ENCODE measurements around the gene COL18A1.

COL18A1 gene

DNA sequence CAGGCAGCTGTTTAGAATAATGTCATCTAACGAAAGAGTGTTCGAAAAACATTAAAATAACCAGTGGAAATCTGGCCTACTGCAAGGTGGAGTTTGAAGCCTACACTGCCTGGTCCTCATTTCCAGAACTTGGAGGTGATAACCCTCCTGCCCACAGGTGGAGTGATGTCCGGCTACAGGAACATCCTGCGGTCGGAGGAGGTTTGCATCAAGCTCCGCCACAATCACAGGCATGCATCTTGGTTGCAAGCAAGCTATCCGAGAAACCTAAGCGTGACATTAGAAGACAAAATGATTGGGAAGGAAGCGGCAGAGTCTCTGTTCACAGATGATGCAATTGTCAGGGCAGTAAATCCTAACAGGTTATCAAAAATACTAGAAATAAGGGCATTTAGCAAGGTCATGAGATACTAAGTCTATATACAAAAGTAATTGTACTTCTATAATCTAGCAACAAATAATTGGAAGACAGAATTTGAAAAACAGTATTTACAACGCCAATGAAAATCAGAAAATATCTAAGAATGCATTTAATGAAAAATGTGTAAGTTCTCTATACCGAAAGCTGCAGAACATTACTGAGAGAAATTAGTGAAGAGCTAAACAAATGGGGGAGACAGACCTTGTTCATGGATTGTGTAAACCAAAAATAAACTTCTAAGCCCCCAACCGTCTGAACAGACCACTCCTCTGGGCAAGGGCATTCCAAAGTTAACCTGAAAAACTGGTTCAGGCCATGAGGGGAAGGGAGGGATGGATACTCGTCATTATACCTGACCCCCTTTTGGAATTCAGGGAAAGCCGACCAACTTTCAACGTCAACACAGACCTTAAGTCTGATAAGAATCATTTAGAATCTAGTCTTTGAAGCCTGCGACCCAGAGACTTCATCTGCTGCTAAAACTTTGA, 141.9 kb downstream of the COL18A1 start:
- no peak for DNase-seq (ENCODE audit: low spot score)

DNA sequence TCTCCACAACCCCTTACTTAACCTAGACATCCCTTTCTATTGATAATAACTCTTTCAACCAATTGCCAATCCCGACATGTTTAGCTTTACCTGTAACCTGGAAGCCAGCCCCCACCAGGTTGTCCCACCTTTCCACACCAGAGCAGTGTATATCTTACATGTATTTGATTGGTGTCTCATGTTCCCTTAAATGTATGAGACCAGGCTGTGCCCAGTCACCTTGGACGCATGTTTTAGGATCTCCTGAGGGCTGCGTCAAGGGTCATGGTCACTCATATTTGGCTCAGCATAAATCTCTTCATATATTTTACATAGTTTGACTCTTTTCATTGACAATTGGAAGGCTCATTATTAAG, 142.6 kb downstream of the COL18A1 start:
- DNase-seq (ENCODE audit: low spot score) = no peak

DNA sequence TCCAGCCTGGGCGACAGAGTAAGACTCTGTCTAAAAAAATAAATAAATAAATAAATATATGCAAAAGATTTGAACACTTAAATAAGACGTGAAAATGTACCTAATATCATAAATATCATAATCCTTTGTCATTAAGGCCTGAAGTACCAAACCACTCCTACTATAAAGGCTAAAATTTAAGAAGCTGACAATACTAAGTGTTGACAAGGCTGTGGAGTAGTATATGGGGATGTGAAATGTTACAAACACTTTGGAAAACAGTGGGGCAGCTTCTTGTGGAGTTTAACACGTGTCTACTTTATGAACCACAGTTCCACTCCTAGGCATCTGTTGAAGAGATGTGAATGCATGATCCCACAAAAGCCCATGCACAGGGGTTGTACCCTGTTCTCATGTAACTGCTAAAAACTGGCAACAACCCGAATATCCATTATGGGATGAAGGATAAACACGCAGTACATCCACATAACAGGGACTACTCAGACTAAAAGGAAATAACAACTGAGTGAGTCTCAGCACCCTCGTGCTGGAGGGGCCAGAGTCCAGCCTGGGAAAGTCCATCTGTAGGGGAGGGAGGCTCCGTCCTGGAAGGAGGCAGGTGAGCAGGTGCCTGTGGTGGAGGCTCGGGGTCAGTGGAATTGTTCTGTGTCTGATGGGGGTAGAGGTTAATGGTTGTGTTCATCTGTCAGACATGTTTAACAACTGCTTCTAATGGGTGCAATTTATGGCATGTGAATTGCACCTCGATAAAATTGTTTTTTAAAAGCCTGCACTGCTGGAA, 143.9 kb downstream of the COL18A1 start:
- DNase-seq (ENCODE audit: low spot score) = no peak

DNA sequence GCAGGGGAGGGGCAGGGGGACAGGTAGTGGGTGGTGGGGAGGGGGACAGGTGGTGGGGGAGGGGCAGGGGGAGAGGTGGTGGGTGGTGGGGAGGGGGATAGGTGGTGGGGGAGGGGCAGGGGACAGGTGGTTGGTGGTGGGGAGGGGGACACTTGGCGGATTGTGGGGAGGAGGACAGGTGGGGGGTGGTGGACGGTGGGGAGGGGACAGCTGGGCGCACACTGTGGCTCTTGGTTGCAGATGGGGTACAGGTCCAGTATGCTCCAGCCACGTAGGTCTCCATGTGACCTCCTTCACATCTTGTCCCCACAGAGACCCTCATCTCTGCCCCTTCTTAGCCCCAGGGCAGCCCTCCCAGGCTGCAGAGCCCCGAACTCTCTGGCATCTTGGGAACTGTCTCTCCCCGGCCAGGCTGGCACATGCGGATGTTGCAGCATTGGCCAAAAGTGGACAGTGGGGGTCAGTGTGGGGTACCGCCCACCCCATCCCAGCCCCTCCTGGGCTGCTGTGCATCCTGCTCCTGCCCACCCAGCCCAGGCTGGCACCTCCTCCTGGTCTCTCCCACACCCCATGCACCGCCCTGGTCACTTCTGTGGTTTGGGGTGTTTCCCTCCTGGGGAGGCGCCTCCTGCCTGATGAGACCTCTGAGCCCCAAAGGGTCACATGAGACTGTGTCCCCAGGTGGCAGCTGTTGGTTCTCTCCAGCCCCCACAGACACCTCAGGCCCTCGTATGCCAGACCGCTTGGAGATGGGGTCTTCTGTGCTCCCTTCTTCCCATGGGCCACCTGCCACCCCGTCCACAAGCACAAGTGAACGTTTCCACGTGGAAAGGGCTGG, 144.9 kb downstream of the COL18A1 start:
- DNase-seq (ENCODE audit: low spot score) = no peak

DNA sequence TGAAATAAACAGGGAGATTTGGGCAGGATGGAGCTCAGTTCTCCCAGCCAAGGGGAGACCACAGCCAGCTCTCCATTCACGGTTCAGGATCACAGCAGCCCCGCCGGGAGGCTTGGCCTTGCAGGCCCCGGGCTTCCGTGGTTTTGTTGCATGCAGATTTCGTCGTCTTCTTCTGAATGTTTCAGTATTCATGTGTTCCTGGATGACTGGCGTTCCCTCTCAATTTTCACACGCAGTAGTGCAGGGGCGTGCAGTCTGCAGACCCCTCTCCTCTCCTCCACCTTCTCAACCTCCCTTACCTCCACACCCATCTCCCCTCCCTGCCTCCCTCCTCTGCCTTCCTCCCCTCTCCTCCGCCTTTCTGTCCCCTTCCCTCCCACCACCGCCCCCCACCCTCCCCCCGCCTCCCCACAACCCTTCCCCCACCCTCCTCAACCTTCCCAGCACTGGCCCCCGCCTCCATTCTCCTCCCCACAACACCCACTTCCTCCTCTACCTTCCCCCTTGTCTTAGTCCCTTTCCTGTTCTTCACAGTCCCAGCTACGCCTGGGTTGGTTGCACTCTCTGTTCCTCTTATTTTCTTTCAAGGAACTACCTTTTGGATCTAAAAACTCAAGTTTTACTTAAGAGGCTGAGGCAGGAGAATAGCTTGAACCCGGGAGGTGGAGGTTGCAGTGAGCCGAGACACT, 145.7 kb downstream of the COL18A1 start:
- DNase-seq (ENCODE audit: low spot score) = no peak

DNA sequence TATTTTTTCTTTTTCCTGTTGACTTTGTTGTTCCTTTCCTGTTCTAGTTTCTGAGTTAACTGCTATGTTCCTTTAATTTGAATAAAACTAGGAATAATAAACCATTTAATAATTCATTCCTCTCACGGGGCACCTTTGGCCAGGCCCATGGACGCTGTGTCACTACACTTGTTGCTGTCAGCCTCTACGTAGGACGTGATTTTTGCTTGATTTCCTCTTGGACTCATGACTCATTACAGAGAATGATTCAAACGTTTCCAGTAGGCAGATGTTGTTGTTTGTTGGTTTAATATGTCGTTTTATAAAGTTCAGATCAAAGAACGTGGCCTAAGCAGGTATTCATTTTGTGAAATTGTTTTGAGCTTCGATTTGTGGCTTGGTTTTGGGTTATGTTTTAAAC, 146.4 kb downstream of the COL18A1 start:
- DNase-seq (ENCODE audit: low spot score) = no peak

DNA sequence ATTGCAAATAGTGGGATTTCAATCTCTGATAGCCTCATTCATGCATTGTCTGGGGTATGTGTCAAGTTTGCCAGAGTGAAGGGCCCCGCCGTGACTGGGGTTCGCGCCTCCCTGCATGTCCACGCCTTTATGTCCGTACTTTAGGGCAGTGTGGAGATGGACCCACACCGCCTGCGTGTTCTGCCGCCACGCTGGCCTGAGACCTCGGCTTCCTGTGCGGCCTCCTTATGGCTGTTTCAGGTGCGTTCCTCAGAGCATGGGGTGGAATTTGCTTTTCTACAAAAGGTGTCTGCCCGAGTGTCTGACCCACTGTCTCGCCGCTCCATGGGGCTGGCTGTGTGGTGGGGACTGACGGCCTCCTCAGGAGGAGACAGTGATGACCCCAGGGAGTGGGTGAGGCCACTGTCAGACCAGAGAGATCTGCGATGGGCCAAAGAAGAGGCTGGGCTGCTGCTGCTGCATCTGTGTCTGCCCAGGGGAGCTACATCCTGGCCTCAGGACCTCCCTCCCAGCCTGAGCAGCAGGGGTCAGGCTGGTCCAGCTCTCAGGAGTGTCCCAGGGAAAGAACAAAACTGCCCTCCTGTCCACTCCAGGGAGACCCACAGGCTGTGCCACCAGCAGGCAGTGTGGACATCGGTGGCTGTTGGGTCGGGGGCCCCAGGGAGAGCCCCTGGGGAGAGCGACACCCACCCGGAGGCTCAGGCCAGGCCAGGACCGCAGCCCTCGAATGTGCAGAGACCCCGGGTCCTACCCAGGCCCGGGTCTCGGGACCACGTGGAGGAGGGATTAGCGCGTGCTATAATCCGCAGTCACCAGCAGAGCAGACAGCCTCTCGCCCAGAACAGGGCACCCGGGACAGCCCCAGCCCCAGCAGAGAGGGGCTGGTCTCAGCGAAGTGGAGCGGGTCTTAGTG, 147.1 kb downstream of the COL18A1 start:
- no peak for DNase-seq (ENCODE audit: low spot score)

DNA sequence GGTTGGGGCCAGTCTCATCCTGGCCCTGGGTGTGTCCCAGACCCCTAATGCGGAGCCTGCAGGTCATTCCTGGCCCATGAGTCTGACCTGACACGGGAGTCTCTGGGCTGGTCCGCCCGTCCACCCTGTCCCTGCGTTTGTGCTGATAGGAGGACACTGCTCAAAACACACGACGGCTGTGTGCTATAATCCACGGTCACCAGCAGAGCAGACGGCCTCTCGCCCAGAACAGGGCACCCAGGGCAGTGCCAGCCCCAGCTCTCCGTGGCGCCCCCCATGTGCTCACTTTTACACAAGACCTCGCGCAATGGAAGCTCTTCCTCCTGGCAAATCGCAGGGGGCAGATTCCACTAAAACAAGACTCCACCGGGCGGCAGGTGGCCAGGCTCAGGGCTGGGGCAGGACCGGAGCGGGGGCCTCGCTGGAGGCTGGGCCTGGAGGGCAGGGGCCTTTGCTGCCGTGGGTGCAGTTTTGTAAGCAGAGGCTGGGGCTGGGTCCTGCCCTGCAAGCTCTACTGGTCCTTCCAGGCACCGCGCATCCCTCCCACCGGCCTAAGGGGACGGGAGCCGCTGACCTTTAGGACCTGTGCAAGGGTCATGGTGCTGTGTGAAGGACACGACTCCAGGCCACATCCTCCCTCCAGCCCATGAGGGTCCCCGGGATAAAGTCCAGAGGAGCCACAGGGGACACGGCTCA, 147.9 kb downstream of the COL18A1 start:
- no peak for DNase-seq (ENCODE audit: low spot score)

DNA sequence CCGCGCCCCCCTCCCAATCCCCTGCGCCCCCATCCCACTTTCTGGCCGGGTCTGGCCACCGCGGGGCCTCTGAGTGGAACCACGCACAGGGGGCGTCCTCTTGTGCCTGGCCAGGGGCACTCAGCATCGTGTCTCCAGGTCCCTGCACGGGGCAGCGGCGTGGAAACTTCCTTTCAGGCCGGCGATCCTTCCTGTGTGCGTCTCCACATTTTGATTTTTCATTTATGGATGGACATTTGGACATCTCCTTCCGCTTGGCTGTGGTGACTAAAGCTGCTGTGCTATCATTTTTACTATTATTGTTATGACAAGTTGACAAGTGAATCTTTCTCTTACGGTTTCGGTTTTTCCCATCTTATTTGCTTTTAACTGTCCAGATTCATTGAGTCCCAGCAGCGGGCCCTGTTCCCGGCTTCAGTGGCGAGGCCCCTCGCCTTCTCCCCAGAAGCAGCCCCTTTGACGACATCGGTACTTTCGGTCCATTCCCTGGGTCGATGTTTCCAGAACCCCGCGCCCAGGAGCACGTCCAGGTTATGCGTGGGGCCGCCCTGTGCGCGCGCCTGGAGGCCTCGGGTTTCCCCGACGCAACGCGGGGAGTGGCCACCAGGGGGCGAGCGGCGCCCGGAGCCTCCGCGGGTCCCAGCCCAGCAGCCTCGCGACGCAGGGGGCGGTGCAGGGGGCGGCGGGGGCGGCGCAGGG, 149.7 kb downstream of the COL18A1 start:
- peak; percentile 86 for DNase-seq (ENCODE audit: low spot score)

DNA sequence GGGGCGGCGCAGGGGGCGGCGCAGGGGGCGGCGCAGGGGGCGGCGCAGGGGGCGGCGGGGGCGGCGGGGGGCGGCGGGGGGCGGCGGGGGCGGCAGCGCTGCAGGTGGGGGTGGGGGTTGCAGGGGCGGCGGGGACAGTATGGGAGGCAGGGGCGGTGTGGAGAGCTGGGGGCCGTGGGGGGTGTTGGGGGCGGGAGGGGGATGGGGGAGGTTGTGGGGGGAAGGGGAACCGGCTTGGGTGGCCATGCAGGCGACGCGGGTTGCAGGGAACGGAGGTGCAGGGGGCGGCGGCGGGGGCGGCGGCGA, 150.2 kb downstream of the COL18A1 start:
- peak; percentile 76 for DNase-seq (ENCODE audit: low spot score)

DNA sequence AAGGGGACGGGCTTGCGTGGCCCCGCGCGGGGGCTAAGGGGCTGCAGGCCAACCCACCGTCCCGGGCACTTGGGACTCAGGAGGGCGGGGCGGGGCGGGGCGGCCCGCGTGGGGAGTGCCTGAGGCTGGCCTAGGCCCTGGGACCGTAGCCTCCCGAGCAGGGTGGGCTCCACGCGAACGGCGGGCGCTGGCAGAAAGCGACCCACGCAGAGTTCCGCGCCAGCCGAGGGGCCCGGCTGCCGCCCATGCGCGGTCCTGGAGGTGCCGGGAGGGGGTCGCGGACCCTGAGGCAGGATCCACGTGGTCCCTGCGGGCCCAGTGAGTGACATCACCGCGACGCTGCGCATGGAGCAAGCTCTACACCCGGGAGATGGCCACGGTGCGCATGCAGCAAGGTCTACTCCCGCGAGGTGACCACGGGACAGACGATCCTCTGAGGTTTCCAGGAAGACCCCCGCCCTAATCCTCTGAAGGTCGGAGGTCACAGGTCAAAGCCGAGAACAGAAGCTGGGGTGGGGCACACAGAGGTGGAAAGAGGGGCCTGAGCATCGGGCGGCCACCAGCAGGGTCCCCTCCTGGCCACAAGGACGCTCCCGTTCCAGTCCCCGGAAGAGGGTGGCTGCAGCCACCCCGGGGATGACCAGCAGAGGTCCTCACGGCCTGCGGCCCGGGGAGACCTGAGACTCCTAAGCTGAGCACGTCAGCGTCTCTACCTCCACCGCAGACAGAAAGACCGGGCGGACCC, 150.8 kb downstream of the COL18A1 start:
- DNase-seq (ENCODE audit: low spot score) = peak; percentile 96

DNA sequence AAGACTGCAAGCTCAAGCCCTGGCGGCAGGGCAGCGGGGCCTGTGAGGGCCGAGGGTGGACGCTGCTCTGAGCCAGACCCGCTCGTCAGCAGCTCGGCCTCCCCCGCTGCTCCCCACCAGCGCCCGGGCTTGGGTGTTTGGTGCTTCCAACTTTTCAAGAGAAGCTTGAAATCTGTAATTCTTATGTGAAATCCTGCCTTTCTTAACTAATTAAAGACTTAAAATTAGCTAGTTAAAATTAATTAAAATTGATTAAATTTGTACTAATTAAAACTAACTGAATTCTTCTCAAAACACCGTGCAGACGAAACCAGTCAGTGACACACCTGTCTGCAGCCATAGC, 151.3 kb downstream of the COL18A1 start:
- no peak for DNase-seq (ENCODE audit: low spot score)

DNA sequence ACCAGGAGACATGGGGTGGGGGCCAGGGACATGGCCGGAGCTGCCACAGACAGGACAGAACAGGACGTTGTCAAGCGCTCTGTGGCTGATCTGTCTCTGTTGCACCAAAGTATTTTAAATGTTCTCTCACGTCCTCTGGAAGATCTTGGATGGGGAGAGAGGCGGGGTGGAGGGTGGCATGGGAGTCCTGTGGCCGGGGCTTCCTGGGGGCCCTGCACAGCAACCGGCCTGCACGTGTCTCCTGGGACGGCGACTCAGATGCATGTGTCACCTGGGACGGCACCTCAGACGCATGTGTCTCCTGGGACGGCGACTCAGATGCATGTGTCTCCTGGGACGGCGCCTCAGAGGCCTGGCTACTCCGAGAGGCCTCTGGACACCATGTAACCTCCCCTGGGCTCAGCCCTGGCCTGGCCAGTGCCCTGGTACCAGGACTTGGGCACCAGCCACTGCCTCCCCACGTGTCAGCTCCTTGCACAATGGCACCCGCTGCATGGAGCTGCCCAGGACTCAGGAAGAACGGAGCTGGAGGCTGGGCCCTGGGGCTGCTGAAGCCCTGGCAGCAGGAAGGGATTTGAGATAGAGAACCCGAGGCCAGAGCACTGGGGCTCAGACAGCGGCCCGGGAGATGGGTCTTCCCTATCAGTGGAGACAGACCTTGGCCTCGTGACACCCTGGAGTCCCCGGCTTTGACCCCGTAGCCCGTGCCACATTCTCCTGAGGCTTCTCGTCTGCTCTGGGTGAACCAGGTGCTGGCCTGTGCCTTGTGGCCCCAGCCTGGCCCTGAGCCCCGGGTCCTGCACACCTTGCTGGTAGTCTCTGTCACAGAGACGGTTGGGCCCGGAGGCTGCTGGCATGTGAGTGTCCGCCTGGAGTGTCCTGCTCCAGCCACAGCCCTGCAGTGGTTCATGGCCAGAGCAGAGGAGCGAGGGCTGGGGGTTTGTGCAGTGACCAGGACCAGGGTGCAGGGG, 152.0 kb downstream of the COL18A1 start:
- no peak for DNase-seq (ENCODE audit: low spot score)

DNA sequence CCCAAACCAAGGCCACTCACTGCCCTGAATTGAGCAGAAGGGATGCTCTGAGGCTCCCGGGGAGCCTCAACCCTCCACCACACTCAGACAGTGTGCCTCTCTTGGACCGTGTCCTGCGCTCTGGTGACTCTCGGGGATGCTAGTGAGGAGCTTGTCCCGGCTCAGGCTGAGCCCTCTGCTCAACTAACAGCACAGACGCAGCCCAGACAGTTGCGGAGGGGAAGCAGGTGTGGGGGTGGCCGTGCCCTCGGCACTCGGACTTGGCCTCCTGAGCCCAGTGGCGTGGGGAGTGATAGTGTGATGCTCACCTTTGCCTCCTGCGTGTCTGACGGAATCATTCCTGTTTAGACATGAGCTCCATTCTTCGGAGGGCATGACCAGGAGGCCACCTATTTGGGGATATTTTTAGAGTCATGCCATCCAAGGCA, 152.7 kb downstream of the COL18A1 start:
- no peak for DNase-seq (ENCODE audit: low spot score)

DNA sequence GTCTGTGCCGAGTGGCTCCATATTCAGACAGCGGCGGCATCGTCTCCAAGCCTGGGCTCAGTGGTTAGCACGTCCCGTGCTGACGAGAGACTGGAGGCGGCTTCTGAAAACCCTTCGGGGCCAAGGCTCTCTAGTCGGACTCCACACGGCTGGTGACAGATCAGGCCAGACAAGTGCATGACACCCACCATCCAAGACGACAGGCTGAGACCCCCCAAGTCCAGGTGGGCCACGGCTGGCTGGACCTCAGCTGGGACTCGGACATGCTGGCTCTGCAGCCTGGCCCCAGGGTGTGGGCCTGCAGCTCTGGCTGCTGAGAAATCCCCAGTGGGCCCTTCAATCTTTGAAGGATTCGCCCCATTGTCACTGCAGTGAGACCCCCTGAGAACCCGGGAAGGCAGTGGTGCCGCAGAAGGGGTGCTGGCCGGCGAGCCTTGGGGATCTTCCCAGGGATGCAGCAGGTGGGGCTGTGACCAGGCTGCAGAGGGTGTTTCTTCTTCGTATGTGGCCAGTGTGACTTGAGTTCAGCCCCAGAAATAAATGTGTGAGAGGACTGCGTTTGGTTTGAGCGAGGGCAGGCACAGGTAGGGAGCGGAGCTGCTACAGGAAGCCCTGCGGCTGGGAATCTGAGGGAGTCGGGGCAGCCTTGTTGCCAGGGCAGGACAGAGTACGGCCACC, 153.2 kb downstream of the COL18A1 start:
- DNase-seq (ENCODE audit: low spot score) = no peak

DNA sequence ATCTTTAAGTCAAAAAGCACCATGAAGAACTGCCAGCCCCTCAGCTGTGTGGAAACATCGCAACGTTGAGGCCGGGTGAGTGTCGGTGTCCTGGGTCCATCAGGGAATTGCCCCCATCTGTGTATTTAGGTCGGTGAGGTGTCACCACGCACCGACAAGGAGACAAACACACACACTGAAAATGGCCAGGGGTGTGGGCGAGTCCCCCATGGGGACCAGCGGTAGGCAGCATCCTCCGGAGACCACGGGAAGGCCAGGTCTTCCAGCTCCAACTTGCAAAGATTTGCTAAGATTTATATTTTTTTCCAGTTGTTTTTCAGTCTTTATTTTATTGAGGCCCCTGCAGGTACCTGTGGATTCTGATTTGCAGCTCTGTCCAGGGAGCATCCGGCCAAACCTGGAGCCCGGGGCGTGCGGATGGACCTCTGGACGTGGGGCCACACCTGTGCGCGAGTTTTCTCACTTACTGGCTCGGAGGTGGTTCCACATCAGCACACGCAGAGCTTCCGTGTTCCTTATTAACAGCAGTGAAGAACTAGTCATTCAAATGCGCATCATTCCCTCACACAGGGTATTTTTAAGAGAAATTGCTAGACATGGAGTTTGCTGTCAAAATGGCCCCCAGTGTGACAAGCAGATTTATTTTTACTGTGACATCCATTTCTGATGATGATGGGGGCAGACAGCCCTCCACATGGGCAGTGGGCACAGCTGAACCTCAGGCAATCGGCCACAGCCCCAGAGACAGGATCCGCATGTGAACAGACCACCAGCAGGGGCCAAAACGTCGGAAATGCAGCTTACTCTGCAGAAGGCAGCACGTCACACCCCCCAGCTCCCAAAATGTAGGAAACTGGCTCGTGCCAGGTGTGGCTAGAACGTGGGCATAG, 154.5 kb downstream of the COL18A1 start:
- peak; percentile 21 for DNase-seq (ENCODE audit: low spot score)

All from iPS-NIHi11 (cell line).